ENCODE data around the gene ARID1A.

Gene ARID1A

DNA sequence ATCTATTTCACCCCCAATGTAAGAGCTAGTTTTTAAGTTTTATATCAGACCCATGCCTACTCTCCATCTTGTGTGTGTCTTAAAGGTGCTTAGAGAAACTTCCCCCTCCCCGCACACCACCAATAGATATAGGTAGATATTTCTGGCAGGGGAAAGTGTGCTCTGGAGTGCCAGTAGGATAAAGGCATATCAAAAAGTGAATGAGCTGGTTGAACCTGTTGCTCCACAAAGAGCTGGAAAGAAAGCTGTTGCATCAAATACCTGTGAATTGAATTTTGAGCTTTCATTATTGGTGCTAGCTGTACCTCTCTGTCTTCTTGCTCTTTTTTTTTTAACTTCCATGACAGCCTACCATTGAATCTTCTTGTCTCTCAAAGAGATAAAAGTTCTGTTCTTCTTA, 32.8 kb downstream of the ARID1A start:
- DNase-seq = no peak

DNA sequence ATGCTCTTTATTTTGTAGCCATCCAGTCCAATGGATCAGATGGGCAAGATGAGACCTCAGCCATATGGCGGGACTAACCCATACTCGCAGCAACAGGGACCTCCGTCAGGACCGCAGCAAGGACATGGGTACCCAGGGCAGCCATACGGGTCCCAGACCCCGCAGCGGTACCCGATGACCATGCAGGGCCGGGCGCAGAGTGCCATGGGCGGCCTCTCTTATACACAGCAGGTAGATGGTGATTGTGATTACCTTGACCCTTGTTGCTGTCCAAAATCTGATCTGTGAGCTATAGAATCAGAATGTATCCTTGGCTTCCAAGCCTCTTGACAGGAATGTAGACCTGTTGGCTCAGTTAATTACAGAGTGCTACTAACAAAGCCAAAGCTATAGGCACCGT, 33.8 kb downstream of the ARID1A start:
- DNase-seq = no peak

DNA sequence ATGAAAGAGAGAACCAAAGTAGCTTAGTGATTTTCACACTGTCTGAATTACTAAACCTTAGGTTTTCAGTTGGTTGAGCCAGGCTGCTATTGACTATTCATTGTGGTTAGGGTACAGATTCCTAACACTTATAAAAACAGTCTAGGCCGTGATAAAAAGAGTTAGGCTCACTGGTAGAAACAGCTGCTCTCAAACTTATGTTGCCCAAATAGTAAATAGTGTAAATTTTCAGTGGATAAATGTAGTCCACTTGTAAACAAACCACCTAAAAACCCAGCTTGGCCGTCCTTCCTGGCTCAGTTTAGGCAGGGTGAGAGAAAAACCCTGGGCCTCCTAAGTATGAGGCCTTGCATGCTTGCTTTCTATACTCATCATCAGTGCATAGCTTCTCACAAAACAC, 34.9 kb downstream of the ARID1A start:
- DNase-seq = no peak

DNA sequence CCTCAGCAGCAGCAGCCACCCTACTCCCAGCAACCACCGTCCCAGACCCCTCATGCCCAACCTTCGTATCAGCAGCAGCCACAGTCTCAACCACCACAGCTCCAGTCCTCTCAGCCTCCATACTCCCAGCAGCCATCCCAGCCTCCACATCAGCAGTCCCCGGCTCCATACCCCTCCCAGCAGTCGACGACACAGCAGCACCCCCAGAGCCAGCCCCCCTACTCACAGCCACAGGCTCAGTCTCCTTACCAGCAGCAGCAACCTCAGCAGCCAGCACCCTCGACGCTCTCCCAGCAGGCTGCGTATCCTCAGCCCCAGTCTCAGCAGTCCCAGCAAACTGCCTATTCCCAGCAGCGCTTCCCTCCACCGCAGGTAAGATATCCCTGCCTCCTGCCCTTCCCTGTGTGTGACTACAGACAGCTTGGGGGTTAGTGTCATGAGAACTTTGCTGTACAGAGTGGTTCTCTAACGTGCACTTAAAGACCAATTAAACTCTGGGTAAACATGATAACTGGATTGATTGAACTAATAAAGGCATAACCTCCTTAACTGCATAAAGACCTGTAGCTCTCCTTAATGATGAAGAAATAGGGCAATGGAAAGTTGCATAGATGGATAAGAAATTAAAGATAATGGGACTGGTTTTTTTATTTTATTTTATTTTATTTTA, 35.6 kb downstream of the ARID1A start:
- DNase-seq = no peak

DNA sequence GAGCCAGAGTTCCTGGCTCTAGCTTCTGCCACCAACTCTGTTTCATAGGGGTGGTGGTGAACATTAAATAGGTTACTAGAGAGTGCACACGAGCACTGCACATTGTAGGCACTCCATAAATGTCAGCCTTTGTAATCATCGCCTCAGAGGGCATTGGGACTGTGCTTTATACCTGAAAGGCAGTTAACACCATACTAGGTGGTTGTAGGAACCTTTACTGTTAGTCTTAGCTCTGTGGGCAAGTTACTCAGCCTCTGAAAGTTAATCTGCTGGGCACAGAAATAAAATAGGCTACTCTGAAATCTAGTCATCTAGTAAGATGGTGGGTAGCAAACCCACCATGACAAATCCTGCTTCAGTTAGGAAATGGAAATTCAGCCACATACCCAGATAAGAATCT, 37.6 kb downstream of the ARID1A start:
- DNase-seq = no peak

DNA sequence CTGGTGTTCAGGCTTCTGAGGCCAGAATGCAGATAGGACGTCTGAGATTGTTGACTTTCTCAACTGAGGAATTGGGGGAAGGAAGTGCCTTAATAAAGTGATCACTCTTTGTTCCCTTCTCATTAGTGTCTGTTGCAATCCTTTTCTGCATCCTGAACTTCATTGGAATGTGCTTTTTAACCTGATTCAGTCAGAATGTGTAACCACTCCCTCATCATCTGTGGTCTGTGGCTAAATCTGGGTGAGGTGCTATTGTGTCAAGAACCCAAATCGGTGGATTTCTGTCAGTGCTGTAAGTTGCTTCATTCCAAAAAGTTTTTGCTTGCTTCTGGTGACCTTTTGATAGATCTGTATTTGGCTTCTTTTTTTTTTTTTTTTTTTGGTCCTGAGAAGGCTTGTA, 38.2 kb downstream of the ARID1A start:
- peak; percentile 88 for DNase-seq

DNA sequence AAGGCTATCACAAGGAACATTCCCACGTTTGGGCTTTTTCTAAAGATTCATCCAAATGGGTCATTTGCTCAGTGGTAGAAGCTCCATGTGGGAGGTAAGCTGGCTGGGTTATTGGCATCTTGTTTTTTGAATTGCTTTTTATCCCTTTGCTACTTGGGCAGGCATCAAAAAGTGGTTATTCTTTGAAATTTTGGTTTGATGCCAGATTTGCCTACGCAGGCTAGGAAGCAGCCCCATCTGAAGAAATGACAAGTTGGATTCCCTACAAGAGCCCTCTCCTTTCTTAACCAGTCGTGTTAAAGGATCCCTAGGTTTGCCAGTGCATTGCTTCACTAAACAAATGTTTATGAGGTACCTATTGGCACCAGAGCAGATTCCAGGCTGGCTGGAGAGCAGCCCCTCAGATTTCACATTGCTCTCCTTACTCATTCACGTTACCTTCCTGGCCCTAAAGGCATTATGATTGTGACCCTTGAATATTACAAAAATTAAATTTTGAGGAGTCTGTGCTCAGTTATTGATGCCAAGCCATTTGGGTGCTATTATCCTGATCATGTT, 38.8 kb downstream of the ARID1A start:
- no peak for DNase-seq

DNA sequence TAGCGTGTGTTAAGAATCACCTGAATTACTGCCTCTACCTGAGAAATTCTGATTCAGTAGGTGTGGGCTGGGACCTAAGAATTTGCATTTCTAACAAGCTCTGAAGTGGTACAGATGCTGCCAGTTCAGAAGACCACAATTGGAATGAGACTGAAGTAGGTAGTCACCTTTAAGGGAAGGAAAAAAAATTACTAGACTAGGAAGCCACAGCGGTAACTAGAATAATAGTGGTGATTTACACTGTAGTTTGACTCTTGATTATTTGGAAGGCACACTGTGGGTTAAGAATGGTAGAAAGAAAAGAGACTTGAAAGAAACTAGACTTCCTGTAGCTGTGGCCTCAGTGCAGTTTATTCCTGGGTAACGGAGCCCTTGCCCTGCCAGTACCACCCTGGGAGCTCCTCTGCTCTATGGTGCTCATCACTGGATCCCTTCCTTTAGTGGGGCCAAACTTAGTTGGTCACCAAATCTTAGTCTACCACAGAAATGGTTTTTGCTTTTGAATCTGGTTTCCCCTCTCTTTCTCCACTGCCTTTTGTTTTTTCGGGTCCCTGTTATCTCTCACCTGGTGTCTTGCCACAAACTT, 43.6 kb downstream of the ARID1A start:
- DNase-seq = no peak

DNA sequence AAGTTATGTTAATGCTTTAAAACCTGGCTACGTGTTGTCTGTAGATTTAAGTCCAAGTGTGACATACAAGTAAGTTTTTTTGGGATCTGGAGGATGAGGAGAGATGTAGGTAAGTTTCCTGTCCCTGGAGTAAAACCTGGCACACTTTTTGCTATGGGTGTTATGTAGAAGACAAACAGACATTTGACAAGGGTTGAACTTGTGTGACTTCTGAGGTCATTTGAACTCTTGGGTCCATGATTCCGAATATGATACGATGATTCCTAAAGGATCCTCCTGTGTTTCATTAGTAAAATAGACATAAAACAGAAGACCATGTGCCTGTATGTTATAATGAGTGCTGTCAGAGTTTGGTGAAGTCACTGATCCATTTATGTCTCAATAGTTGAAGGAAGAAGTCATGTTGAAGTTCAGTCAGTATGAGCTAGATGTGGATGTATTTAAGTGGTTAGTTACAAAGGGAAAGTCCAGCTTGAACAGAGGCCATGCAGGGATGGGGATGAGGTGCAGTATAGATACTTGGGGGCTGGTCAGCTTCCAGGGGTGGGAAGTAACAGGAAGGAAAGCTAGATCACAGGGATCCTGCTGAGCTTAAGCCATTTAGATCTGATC, 44.3 kb downstream of the ARID1A start:
- no peak for DNase-seq

DNA sequence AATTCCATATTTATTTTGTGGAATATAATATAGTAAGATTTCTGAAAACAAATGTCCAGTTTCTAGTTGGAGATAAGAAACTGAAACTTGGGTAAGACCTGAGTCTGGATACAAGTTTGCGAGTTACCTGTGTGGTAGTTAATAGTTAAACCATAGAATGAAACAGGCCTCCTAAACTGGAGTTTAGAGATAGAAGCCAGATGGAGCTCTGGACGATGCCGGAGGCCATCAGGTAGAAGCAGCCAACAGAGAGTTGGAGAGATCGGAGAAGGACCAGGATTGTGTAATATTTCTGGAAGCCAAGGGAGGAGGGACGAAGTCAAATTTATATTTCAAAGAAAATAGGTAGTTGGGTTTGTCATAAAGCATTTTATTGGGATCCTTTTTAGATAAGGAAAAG, 45.1 kb downstream of the ARID1A start:
- DNase-seq = no peak

DNA sequence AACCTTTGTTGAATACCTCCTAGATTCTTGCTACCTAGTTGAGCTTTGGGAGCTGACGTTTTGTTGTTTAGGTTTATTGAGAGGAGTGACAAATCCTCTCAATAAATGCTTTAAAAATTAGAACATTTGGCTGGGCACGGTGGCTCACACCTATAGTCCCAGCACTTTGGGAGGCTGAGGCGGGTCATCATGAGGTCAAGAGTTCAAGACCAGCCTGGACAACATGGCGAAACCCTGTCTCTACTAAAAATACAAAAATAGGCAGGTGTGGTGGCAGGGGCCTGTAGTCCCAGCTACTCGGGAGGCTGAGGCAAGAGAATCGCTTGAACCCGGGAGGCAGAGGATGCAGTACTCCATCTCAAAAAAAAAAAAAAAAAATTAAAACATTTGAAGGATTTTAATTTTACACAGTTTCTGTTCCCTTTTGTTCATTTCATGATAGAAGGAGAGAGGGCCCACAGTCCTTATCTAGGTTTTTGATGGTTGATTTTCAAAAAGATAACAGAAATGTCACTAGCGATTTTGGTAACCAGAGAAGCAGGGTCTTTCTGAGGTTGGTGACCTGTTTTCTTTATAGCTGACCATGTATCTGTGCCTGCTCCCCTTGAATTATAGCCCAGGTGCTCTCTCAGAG, 47.7 kb downstream of the ARID1A start:
- DNase-seq = no peak

DNA sequence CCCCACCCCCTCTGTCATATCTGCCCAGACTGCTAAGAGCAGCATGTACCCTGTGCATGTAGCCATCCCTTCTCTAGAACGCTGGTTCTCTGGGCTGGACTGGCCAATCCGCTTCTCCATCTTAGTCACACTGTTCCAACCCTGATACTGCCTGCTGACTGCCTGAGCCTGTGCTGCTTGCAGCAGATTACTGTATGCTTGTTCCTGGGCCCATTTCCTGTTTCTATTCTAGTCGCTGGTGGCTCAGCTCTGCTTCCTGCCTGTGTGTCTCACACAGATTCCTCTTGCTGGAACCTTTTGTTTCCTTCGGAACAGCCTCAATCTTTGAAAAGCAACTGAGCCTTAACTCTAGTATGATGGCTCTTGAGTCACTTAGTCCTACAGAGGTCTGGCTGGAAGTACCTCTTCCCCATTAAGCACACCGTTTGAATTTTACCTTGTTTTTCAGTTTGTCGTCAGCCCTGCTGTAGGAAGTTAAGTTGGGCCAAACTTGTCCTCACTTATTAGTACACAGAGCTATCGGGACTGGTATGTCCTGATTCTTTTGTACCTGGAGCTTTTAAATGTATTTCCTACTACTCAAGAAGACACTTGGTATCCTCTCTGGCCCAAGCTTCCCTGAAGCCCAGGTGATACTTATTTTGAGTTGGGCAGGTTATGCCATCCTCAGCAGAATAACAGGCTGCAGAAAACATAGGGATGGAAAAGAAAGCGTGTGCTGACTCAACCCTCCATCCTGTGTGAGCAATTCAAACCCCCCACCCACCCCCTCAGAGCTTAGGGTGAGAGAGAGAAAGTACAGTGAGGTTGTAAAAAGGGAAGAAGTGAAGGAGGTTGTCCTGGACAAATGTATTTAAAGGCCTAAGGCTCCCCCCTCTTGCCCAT, 48.5 kb downstream of the ARID1A start:
- DNase-seq = peak; percentile 93

DNA sequence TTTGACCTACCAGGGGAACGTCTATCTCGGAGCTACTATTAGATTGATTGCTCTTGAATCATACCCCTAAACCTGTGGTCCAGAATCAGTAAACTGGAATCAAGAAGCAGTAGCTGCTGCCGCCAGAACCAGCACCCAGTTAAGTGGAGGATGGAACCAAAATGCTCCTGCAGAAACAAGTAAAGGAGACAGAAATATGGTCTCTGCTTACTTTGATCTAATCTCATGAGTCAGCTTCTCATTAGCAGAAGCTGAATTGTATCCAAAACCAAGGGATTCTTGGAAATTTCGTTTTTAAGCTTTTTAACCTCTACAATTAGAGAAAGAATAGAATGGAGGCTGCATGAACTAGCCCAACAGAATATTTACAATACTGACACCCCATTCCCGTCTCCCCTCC, 49.4 kb downstream of the ARID1A start:
- peak; percentile 47 for DNase-seq

DNA sequence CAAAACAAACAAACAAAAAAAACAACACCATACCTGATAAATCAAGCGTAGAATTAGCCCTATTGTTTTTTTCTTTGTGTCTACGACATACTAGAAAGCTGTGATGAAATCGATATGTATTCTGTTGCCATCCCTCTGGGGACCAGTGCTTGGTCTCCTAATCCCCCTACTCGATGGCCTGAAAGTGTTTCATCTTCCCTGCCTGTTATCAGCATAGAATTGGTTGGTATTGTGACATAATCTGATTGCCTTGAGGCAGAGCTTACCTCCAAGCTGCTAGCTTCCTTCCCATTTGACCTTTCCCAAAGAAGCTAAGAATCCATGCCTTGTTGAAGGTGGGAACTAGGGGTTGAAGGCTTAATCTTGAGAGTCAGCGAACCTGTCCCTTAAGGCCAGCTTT, 51.2 kb downstream of the ARID1A start:
- DNase-seq = no peak

DNA sequence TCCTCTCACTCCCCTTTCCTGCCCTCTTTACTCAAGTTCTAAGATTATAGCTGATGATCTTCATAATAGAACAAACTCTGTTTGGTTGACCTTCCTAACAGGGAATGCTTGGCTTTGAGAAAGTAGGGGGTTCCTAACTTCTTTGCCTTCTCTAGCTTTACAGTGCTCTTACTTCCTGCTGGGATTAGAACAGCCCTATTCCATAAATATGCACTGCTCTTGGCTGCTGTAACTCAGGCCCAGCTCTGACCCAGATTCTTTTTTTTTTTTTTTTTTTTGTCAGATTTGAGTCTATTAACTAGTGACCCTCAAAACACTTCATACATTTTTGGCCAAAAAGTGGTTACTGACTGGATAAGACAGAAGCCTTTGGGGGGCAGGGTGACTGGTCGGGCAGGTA, 52.5 kb downstream of the ARID1A start:
- DNase-seq = no peak

DNA sequence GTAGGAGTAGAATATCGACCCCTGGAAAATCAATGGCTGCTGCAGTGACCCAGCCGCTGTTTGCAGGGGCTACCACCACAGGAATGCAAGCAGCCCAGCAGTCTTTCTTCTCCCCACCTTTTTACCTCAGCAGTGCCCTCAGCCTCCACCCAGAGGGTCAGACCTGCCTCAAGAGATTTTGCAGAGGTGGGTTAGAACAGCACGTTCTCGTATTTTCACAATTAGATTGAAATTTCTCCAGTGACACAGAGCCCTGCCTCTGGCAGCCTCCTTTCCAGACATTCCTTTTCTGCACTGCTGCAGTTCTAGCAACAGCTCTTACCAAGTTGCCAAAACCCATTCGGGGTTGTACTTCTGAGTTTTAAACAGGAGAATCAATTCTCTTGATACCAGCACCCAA, 53.6 kb downstream of the ARID1A start:
- no peak for DNase-seq

DNA sequence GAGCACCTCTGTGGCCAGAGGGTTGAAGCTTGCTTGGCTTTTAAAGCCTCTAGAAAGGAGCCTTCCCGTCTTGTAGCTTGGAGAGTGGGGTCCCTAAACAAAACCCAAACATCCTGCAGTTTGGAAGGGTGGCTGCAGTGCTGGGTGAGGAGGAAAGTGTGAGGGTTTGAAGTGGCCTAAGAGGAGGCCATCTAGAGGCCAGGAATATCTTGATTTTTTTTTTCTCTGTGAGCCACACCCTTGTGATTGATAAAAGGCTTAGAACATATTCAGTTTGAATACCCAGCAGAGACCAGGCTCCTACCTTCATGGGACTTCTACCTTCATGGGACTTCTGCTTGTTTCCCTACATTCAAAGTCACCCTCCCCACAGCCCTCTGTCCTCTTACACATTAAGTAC, 54.6 kb downstream of the ARID1A start:
- DNase-seq = no peak

DNA sequence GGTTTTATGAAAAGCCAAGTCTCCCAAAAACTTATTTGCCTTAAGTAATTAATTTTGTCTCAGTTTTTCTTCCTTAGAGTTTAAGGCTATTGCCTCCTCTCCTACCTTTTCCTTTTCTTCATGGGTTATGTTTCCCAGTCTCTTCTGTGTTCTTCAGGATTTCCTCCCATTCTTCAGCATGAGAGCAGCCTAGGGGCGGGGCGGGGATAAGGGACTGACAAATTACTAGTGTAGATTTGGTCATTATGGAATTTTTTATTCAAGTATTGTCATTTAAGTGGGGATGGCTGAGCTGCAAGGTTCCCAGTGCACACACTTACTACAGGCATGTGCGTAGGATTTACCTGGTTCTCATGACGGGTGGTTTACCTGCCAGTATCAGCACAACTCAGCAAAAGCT, 56.7 kb downstream of the ARID1A start:
- DNase-seq = no peak

DNA sequence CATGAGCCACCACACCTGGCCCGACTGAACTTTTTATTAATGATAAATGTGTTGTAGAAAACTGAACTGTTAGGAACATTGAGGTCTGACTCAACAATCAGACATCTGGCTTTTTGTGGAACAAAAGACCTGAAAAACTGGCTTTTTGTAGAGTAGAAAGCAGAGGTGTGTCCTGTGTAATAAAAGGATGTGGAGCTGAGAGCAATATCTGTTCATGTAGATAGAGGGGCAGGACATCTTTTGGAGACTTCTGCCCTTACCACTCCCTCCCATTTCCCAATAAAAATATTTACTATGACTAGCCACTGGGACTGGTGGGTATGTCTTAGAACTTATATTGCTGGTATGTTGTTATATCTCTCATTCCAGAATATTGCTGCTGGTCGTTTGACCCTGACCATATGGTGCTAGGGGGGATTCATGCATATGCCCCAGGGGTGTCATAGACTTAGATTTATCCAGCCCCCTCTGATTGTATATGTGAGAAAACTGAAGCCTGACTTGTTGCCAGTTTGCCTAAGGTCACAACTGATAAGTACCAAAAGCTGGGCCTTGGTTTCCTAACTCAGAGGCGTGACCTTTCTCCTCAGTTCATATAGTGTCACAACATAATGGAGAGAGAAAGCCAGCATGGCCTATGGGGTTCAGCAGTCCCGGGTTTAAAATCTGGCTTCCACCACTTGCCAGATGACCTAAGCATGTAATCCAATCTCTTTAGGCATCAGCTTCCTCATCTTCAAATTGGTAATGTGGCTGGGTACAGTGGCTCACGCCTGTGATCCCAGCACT, 58.5 kb downstream of the ARID1A start:
- DNase-seq = no peak

DNA sequence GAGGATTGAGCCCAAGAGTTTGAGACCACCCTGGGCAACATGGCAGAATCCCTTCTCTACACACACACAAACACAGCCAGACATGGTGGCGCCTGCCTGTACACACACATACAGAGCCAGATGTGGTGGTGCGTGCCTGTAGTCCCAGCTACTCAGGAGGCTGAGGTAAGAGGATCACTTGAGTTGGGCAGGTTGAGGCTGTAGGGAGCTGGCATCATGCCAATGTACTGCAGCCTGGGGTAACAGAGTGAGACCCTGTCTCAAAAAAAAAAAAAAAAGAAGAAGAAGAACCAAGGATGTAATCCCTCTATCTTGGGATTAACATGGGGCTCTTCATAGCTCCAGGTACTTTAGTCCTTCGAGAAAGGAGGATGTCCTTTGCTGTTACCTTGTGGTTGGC, 62.5 kb downstream of the ARID1A start:
- no peak for DNase-seq

DNA sequence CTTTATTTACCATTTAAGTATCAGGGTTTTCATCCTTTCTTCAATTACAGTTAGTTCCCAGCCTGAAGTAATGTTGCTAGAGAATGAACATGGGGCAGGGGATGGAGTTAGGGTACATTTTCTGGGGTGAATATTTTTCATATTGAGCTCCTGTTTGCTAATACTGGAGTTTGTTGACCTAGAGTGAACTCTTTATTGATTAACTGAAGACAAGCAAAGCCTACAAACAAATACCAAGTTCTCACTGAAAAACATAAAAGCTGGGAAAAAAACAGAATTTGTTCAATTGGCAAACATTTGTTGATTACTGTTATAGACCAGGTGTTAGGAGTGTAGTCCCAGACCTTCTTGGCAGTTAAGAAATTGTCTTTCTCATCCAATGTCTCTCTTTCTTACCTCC, 63.7 kb downstream of the ARID1A start:
- DNase-seq = no peak

DNA sequence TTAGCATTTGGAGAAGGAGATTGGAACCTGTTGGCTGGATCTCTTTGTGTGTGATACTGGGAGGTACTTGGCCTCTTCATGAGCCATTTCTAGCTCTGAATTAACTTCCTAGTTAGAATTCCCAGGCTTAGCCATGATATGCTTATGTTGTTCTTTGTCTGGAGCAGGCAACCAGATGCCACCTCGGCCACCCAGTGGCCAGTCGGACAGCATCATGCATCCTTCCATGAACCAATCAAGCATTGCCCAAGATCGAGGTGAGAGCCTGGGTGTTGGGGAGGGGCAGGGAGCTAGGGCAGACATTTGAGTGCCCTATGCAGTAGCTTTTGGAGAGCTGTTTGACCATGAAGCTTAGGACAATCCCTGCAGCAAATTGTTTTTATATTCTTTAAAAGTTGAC, 65.4 kb downstream of the ARID1A start:
- no peak for DNase-seq
